ENCODE results near the gene SLC22A17. TPM values are rescaled to one million over a fixed set of nuclear protein-coding genes. Genes with fewer than 3 reads are reported as not detected.

SLC22A17 gene
- total and polyA plus RNA-seq, 11 donors, result 7.2 to 14.9 (median 9.8) TPM

DNA sequence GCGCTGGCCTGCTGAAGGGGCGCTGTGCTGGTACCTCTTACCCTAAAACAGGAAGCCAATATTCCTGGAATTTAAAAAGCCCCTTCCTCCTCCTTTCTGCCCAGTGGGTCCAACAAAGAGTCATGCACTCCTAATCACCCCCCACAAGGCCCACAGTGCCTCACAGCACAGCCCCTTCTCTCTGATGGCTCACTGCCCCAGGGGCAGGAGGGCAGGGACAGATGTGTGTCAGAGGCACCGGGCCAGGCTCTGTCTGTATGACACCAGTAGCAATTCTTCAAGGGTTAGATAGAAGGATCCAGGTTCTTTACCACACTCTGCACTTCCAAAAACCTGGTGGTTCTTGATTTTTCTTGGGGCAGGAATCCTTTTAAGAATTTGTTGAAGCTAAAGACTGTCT is 46.4 kb upstream of the SLC22A17 start:
- no peaks in the 10 kb centered on the region for H3K27me3 ChIP-seq
- peak overlapping the region in 2 of 12 donors; percentile 2 to 51 for H3K27ac ChIP-seq
- no peak for TF ChIP-seq POLR2A (IDR thresholded peaks at IDR 0.05)
- TF ChIP-seq, protein P1, sequence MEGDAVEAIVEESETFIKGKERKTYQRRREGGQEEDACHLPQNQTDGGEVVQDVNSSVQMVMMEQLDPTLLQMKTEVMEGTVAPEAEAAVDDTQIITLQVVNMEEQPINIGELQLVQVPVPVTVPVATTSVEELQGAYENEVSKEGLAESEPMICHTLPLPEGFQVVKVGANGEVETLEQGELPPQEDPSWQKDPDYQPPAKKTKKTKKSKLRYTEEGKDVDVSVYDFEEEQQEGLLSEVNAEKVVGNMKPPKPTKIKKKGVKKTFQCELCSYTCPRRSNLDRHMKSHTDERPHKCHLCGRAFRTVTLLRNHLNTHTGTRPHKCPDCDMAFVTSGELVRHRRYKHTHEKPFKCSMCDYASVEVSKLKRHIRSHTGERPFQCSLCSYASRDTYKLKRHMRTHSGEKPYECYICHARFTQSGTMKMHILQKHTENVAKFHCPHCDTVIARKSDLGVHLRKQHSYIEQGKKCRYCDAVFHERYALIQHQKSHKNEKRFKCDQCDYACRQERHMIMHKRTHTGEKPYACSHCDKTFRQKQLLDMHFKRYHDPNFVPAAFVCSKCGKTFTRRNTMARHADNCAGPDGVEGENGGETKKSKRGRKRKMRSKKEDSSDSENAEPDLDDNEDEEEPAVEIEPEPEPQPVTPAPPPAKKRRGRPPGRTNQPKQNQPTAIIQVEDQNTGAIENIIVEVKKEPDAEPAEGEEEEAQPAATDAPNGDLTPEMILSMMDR (IDR thresholded peaks at IDR 0.05), result no peak
- ATAC-seq (peak in 2 of 4 donors; percentile 2 to 6), DNase-seq (peak in 2 of 5 donors; percentile 17 to 52)
- no peak overlapping the region for H3K4me3 ChIP-seq
- H3K36me3 ChIP-seq, result peaks cover 0 to 94% (median 43%) of the 10 kb centered on the region in 9 donors
- H3K9me3 ChIP-seq, result no peaks in the 10 kb centered on the region
- H3K4me1 ChIP-seq, result peaks cover 0 to 14% (median 0%) of the 10 kb centered on the region in 12 donors
- WGBS, 4 donors, result 69 to 82% (median 74%) methylated on average over 3 of the region's 3 CpGs
- intact Hi-C loops (cut with DNase I), result no loop called here

GRCh38 chr14:23398348-23398747 is 45.7 kb upstream of the SLC22A17 start:
- Histone ChIP-seq H3K27ac (peak overlapping the region in 2 of 12 donors; percentile 2 to 51), H3K4me1 (peaks cover 0 to 7% (median 0%) of the 10 kb centered on the region in 12 donors), H3K36me3 (peaks cover 0 to 94% (median 47%) of the 10 kb centered on the region in 9 donors), H3K4me3 (no peak overlapping the region), H3K9me3 (no peaks in the 10 kb centered on the region), H3K27me3 (no peaks in the 10 kb centered on the region)
- peak in 2 of 5 donors; percentile 14 to 16 for DNase-seq
- TF ChIP-seq, protein P1 (IDR thresholded peaks at IDR 0.05), result no peak
- no peak for TF ChIP-seq POLR2A (IDR thresholded peaks at IDR 0.05)
- 68 to 74% (median 72%) methylated on average over 4 of the region's 4 CpGs for WGBS, 4 donors
- intact Hi-C loops (cut with DNase I), result no loop called here
- no peak for ATAC-seq

- H3K36me3 ChIP-seq, result peaks cover 0 to 96% (median 59%) of the 10 kb centered on the region in 9 donors
- ATAC-seq, result peak in 1 of 4 donors; percentile 0
These were observed 44.2 kb upstream of the SLC22A17 start for GRCh38 chr14:23396781-23397407.

DNA sequence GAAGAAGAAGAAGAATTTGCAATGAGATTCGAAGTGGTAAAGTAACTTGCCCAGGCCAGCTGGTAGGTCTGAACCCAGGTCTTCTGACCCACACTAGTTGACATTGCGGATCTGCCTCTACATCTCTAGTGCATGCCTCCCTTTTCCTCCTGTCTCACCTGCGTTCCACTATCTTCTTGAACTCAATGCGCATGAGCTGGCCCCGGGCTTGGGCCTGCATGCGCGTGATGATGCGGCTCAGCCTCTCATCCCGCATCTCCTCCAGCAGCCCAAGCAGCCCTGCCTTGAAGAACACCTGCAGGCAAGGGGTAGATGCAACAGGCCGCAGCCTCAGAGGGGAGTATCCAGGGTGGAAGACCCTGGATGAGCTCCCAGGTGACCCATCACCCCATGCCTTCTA is 43.4 kb upstream of the SLC22A17 start:
- intact Hi-C loops (cut with DNase I), result no loop called here
- 82 to 86% (median 84%) methylated on average over 10 of the region's 10 CpGs for WGBS, 4 donors
- Histone ChIP-seq H3K27me3 (peaks cover 0 to 5% (median 0%) of the 10 kb centered on the region in 9 donors), H3K27ac (no peak overlapping the region), H3K4me3 (no peak overlapping the region), H3K9me3 (no peaks in the 10 kb centered on the region), H3K4me1 (peaks cover 0 to 4% (median 0%) of the 10 kb centered on the region in 12 donors), H3K36me3 (peaks cover 0 to 96% (median 65%) of the 10 kb centered on the region in 9 donors)
- DNase-seq (peak in 2 of 5 donors; percentile 16 to 40), ATAC-seq (peak in 1 of 4 donors; percentile 0)
- no peak for TF ChIP-seq POLR2A (IDR thresholded peaks at IDR 0.05)
- TF ChIP-seq, protein P1 (IDR thresholded peaks at IDR 0.05), result no peak

More at GRCh38 chr14:23396781-23397407, 44.2 kb upstream of the SLC22A17 start:
- H3K9me3 ChIP-seq, result no peaks in the 10 kb centered on the region
- intact Hi-C loops (cut with DNase I), result no loop called here
- WGBS, 4 donors, result 80 to 88% (median 83%) methylated on average over 4 to 10 of the region's 10 CpGs
- no peak overlapping the region for H3K4me3 ChIP-seq
- H3K4me1 ChIP-seq, result peaks cover 0 to 7% (median 0%) of the 10 kb centered on the region in 12 donors
- H3K27me3 ChIP-seq, result peaks cover 0 to 2% (median 0%) of the 10 kb centered on the region in 9 donors
- TF ChIP-seq, protein P1 (IDR thresholded peaks at IDR 0.05), result no peak
- peak in 1 of 2 donors; percentile 6 for TF ChIP-seq POLR2A (IDR thresholded peaks at IDR 0.05)
- no peak overlapping the region for H3K27ac ChIP-seq
- DNase-seq, result peak in 2 of 5 donors; percentile 10 to 34

Data from heart left ventricle (tissue), 16 donors.